Measurements from ENCODE around the gene CFAP20.

The CFAP20 gene

DNA sequence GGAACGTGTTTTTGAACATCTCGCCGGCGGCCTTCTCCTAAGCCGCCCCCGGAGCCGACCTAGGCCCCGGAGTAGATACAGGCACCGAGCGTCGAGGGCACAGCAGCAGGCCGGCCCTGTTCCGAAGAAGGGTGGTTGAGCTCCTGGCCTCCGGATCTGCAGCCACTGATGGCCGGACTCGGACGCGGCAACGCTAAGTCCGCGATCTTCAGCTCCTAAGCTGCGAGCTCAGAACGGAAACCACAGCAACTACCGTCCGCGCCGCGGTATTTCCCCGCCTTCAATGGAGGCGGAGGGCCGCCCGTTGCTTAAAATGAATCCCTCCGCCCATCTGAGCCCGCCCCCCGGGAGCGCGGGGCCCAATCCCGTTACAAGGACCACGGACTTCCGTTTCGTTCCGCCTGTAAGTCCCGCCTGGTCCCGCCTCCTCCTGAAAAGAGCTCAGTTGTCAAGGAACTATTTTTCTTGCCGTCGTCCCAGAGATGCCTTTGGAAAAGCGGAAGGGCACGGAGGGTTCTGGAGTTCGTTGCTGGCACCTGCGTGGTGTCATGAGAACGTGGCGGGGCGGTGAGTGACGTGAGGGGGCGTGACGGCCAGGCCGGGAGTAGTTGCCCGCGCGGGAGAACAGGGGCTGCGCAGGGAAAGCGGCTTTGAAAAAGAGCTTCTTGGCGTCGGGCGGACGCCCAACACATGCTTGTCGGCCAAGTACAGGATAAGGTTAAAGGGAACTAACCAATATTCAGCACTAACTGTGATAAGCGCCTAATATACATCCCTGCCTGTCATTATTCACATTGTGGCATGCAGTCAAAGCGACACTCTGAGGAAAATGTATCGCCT lies at the start of gene CFAP20:
TSS of gene CFAP20 (minus strand) at position 285 of the 840 bp plus-strand sequence. CDS start at position 19, 266 bp downstream.
- DNase-seq (ENCODE audit: low read depth in 2 of 2) = peak; percentile 93 to 95

DNA sequence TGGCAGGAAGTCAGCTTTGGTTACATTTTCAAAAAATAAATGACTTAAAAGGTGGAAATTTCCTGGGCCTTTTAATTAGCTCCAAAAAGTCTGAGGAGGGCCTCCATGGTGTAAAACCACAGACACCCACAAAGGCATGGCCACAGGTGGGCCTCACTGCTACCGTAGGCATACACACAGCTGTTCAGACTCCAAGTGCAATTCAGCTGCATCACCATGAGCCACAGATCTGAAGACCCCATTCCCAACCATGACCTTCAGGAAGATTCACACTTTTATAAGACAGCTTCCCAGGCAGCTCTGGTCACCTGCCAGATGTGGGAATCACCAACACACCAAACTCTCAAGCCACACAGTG lies 48.2 kb upstream of the CFAP20 start:
- no peak for DNase-seq (ENCODE audit: low read depth in 2 of 2)

DNA sequence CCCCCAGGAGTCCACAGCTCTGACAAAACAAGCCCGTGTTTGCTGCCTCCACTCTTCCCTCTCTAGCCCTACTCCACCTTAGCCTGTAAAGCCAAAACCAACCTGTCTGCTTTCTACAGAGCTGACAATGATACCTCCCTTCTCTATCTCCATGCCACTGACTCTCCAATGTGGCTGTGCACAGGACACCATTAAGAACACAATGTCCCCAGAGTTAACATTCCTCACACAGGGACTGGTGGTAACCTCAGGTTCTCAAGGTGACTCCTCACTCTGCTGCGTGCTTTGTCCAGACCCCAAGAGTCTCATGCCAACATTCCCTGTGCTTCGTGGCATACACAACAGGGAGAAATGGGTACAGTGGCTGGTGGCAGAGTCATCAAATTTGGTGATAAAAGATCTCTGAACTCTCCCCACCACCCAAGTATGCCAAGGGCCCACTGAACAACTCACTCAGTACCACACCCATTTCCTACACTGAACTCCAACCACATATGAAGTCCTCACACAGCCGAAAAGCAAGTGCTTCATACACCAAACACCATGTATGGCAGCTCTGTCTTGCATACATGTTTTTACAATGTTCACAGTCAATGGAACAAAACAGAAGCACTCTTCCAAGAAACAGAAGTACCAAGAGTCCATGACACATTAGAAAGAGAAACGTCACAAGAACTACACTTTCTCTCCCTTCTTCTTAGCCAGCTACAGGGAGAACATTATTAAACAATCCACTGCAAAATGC lies 47.6 kb upstream of the CFAP20 start:
- no peak for DNase-seq (ENCODE audit: low read depth in 2 of 2)

DNA sequence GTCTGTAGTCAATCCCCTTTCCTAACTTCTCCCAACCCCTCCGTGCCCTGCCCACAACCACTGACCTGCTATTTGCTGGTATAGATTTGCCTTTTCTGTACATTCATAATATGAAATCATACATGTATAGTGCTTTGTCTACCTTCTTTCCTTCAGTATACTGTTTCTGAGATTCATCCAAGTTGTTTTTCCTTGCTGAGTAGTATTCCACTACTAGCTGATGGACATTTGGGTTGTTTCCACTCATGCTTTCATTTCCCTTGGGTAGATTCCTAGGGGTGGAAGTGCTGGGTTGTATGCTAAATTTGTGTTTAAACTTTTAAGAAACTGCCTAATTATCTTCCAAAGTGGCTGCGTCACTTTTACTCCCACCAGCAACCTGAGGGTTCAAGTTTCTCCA lies 41.0 kb upstream of the CFAP20 start:
- no peak for DNase-seq (ENCODE audit: low read depth in 2 of 2)

DNA sequence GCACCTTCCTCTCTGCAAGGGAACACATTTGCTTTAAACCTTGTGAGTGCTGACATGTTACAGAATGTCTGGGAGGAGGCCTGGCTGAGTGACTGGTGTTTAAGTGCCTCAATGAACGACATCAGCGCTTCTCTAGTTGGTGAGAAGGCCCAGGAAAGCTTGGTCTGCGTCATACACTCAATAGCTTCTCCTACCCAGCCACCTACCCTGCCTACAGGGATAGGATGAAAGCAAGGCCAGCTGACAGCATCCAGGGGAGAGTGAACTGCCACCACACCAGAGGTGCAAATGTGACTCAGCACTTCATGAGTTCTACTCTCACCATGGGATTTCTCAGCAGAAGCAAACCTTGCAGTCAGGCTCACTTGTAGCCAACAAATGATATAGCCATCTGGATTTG lies 31.7 kb upstream of the CFAP20 start:
- DNase-seq (ENCODE audit: low read depth in 2 of 2) = no peak

DNA sequence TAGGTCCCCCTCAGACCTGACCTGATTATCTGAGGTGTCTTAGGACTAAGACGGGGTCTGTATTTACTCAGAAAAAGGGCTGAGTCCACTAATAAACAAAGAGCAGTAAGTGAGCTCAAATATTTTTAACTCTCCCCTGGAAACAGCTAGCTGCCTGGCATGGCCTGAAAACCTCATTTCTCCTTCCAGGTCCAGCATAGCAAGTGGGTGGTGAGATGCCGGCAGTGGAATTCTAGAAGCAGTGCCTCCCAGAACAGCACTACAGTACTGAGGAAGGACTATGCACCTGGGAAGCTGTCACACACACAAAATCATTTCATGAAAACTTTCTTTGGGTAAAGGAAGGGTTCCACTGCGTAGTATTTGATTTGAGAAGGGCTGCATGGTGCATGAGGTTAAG lies 29.5 kb upstream of the CFAP20 start:
- no peak for DNase-seq (ENCODE audit: low read depth in 2 of 2)

DNA sequence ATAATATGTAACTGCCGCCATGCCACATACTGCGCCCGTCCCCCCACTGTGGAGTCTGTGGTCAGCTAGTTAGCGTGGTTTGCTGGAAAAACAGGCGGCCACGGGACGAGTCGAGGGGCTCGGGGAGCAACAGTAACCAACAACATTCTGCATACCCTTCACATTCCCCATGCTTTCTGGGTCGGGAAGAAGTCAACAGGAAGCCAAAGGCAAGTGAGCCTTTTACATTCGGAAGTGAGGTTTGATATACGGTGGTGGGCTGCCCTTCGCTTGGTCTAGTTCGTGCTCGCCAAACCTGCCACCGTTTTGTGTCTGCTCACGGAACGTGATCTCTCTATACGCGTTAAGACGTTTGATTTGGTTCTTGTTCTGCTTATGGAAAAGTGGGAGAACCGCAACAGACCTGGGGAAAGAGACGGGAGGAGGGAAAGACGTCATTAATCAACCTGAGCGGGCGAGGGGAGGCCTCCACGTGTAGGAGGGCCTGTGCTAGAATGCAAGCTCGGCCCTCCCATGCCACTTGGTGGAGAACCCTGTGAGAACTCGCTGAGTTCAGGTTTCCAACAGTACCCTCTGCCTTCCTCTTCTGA lies 28.9 kb upstream of the CFAP20 start:
- no peak for DNase-seq (ENCODE audit: low read depth in 2 of 2)

DNA sequence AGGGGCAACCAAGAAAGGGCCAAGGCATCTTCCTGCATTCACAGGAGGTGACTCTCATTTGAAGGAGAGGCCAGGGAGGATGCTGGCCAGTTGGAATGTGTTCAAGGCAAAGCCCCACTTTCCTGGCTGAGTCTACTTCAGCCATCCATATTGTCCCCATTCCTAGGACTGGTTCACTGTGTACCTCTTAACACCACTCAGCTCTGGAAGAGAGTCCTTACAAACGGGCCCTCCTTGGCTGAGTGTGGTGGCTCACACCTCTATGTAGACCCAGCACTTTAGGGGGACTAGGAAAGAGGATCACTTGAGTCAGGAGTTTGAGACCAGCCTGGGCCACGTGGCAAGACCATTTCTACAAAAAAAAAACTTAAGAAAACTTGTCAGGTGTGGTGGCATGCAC lies 28.1 kb upstream of the CFAP20 start:
- no peak for DNase-seq (ENCODE audit: low read depth in 2 of 2)

DNA sequence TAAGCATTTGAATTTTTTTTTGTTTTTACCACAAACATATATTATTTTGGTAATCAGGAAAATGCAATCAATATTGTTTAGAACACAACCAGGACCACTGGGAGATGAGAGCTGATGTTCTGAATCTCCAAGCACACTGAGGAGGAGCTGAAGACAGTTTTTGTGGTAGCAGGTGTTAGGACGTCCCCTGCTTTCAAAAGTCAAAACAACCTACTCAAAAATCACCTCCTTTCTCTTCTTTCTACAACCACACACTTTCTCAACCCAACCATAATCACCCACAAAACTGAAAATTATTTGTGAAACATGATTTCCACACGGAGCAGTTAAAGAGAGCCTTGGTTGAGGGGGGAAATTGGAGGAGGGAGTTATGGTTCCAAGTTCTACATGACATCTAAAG lies 26.7 kb upstream of the CFAP20 start:
- DNase-seq (ENCODE audit: low read depth in 2 of 2) = no peak

DNA sequence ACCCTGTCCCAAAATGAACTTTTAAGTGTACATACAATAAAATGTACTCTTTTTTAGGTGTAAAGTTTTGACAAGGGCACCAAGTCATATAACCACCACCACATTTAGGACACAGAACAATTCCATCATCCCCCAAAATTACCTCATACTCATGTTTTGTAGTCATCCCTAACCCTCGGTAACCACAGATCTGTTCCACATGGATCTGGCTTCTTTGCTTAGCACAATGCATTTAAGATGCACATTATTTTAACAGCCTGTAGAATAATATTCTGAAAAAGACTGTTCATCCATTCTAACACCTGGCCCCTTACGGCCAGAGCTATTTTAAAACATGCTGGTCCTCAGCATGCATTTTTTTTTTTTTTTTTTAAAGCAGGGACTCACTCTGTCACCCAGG lies 25.2 kb upstream of the CFAP20 start:
- DNase-seq (ENCODE audit: low read depth in 2 of 2) = no peak

DNA sequence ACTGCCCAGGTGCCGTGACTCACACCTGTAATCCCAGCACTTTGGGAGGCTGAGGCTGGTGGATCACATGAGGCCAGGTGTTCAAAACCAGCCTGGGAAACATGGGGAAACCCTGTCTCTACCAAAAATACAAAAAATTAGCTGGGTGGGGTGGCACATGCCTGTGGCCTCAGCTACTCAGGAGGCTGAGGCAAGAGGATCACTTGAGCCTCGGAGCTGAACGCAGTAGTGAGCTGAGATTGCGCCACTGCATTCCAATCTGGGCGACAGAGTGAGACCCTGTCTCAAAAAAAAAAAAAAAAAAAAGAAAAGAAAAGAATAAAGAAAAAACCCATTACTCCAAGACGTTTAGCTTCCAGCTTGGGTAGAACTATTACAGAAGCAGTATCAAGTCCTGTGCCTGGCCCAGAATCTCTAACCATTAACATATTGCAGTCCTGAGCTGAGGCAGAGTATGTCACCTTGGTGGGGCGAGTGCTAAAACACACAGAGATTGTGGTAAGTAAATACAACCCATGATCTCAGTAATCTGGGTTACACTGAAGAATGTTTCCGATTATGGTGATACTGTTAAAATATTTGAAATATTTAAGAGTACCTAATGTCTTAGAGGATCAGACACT lies 23.2 kb upstream of the CFAP20 start:
- DNase-seq (ENCODE audit: low read depth in 2 of 2) = no peak

DNA sequence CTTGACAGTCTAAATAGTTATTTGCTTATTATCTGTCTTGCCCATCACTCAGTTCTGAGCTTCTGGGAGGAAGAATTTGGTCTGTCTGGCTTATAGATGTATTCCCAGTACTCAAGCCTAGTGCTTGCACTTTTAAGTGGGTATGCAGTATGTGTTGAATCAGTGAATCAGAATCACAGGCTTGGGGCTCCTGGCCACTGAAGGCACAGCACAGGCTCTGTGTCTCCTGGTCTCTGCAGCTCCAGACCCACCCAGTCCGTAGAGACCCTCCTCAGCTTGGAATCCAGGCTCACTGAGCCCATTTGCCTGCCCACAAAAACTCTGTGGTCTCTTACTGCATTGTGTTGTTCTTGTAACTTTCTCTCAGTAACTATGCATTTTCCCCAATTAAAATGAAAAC lies 19.3 kb upstream of the CFAP20 start:
- DNase-seq (ENCODE audit: low read depth in 2 of 2) = no peak

DNA sequence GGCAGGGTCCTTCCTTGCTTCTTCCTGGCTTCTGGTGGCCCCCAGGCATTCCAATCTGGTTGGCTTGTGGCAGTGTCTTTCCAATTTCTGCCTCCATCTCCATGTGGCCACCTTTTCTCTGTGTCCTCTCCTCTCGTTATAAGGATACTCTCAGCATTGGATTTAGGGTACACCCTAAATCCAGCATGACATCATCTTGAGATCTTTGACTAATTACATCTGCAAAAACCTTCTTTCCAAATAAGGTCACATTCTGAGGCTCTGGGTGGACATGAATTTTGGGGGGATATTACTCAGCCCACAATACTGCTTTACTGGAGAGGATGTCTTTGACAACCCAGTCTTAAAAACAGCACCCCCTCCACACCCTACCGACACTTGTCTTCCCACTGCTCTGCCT lies 18.9 kb upstream of the CFAP20 start:
- no peak for DNase-seq (ENCODE audit: low read depth in 2 of 2)

DNA sequence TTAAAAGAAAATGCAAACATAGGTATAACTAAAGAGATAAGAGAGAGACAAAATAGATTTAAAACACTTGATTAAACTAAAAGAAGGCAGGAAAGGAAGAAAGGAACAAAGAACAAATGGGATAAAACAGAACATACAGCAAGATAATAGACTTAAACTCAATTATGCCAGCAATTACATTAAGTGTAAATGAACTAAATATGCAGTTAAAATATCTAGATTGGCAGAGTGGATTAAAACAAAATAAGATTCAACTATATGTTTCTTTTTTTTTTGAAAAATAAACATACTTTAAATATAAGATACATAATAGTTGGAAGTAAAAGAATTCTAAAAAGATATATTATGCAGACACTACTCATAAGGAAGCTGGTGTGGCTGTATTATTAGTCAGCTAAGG lies 9.7 kb upstream of the CFAP20 start:
- no peak for DNase-seq (ENCODE audit: low read depth in 2 of 2)

DNA sequence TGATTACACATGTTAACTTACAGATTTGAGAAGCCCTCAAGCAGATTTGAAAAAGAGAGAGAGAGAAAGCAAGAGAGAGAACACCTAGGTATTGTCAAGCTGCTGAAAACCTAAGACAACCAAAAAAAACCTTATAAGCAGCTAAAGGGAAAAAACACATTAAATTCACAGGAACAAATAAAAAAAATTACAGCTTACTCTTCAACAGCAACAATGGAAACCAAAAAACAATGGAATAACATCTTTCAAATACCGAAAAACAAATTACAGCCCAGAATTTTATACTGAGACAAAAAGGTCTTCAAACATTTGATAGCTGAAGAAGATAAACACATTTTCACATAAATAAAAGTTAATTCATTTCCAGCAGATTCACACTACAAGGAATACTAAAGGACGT lies 8.4 kb upstream of the CFAP20 start:
- no peak for DNase-seq (ENCODE audit: low read depth in 2 of 2)

DNA sequence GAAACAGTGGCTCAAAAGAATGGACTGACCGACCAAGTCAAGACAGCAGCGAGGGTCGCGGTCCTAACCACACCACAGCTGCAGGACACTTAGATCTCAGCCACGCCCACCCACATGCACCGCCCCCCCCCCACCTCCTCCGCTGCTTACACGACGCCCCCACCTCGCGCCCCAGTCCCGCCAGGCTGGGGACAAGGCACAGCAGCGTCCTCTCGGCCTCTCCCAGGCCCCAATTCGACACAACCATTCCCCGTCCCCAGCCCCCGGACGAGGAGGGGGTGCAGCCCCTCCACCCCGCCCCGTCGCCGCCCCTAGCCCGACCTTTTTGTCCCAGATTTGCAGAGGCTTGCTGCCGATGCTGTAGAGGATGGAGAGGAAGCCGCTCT lies 477 bp downstream of the CFAP20 start:
- DNase-seq (ENCODE audit: low read depth in 2 of 2) = no peak

DNA sequence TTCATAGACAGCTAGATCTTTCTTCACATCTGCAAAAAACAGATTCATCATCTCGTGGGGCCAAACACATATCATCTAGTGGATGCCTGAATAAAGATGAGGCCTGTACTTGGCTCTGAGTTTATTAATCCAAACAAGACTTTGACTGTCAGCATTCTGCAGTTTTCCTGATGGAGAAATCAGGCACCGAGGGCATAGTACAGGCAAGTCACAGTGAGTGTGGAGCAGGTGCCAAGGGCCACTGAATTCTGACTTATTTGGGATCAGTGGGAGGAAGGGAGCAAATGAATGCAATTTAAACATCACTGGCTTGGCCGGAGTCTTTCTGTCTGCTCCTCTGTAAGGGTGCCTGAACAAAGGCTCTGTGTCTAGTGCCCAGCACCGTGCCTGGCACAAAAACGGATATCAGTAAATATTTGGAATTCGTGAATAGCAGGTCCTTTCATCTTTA lies 975 bp downstream of the CFAP20 start:
- DNase-seq (ENCODE audit: low read depth in 2 of 2) = no peak

DNA sequence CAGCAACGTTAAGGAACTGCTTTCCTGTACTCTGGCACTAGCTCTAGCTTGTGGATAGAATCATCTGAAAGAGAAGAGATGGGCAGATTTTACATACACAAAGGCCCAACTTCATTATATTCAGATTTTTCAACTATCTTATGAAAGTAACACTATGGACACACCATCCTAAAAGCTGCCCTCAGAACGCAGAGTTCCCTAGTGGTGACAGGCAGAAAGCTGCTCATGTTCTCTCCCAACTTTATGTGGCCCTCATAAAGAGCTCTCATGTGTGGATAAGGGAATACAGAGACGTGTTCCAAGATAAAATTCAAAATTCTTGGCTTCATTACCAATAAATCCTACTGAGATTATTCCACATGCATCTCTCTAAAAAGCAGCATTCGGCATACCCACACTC lies 1.5 kb downstream of the CFAP20 start:
- no peak for DNase-seq (ENCODE audit: low read depth in 2 of 2)

DNA sequence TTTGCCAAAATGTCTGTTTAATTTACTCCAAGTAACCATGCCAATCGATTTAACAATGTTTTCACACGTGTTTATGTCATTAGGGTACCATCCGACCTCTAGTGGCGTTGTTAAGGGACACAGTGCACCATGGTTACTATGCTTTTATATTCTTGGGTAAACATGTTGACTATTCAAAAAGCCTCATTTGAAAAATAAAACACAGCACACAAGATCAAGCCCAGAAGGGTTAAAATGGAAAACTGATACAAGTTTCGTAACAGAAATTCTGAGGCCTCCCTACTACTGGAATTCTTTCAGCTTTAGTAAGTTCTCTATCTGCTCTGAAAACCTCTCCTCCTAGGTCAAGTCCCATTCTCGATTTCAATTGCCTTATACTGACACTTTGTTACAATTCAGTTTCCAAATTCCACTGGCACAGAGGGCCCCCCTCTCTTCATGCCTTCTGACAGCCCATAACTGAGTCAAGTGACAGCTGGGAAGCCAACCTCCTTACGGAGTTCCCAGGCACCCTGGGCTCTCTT lies 2.1 kb downstream of the CFAP20 start:
- DNase-seq (ENCODE audit: low read depth in 2 of 2) = no peak

DNA sequence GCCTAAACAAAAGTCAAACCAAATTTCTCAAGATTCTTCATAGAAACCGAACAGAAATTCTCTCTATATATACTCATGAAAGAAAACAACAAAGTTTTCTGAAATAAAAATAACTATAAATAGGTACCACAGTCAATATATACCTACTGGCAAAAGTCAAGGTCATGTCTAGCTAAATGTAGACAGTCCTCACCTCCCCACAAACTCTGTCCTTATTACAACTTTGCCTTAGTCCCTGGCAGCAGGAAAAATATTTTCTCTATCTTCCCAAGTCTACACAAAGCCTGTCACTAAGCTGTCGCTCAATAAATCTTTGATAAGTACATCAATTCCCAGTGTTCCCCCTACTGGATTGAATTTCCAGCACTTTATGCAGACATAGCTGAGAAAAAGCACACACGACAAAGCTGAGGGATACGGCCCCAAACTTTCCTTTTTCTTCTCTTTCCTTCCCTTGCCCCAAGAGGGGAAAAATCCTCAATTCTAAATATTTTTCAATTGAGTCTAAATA lies 2.7 kb downstream of the CFAP20 start:
- no peak for DNase-seq (ENCODE audit: low read depth in 2 of 2)

DNA sequence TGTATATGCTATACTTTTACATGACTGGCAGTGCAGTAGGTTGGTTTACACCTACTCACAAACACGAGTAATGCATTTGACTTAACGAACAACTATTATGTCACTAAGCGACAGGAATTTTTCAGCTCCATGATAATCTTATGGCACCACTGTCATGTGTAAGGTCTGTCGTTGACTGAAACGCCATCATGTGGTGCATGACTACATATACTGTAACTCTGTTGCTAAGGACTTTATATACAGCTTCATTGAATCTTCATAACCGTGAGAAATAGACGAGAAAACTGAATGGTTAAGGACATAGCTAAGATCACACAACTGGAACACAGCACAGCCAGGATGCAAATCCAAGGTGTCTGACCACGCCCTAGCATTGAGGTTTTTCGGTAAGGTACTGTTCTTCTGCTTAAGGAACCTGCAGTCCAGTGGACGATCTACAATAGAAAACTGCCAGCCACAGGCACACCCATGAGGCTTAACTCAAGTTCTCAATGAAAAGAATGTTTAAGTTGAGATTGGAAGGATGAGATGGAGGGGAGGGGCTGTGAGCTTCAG lies 3.3 kb downstream of the CFAP20 start:
- DNase-seq (ENCODE audit: low read depth in 2 of 2) = no peak

DNA sequence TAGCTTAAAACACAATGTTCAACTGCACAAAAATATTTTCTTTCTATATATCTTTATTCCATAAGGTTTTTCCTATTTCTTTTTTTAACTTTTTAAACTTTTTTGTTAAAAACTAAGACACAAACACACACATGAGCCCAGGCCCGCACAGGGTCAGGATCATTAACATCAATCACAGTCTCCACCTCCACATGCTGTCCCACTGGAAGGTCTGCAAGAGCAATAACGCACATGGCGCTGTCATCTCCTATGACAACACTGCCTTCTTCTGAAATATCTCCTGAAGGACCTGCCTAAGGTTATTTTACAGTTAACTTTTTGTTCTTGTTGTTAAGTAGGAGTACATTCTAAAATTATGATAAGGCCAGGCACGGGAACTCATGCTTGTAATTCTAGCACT lies 4.1 kb downstream of the CFAP20 start:
- no peak for DNase-seq (ENCODE audit: low read depth in 2 of 2)
